GM13977 (cell line): ENCODE data around the gene PIAS1.

Experiments
- DNase-seq: peaks from one replicate; pipeline ENCODE4 v3.0.0; 2012; ENCODE audit warnings: low spot score
- CTCF ChIP-seq: IDR thresholded peaks from 2 replicates; pipeline ENCODE4 v1.5.1; 2012; ENCODE audit warnings: mild to moderate bottlenecking, control low read depth; ENCODE audit not compliant: insufficient read depth; ENCODE audit errors: extremely low read depth, missing control alignments
- in situ Hi-C: fragments of 300-500 bp; cut with MboI; formaldehyde crosslinking; loops from one replicate; pipeline ENCODE4 v1.12.0; 2022; ENCODE audit warnings: low sequenced_read_pairs, low pct_unique_long_range_greater_than_20kb, mixed read lengths, inconsistent platforms; ENCODE audit not compliant: unreplicated experiment

PIAS1 gene

GRCh38 chr15:68045289-68046265, 8.5 kb upstream of the PIAS1 start:
- no peak for DNase-seq
- in situ Hi-C loops, result no loop called here
- TF ChIP-seq CTCF, result no peak

- no peak for DNase-seq
- in situ Hi-C loops, result no loop called here
- no peak for TF ChIP-seq CTCF
Measured at GRCh38 chr15:68047826-68048225, 6.3 kb upstream of the PIAS1 start.

- no peak for TF ChIP-seq CTCF
- in situ Hi-C loops, result no loop called here
- DNase-seq, result no peak
Measured at GRCh38 chr15:68051109-68051508, 3.0 kb upstream of the PIAS1 start.

GRCh38 chr15:68051907-68052306, 2.2 kb upstream of the PIAS1 start:
- in situ Hi-C loops, result no loop called here
- TF ChIP-seq CTCF, result no peak
- no peak for DNase-seq

- in situ Hi-C loops, result no loop called here
- TF ChIP-seq CTCF, result no peak
- DNase-seq, result no peak
Measured at GRCh38 chr15:68052431-68052830, 1.7 kb upstream of the PIAS1 start.

- TF ChIP-seq CTCF, result no peak
- DNase-seq, result no peak
- in situ Hi-C loops, result no loop called here
Measured at GRCh38 chr15:68053001-68053400, 1.1 kb upstream of the PIAS1 start.
